Common myeloid progenitor, CD34-positive (primary cell): Measurements from ENCODE around the gene MAU2.
"Not testable (repeated sequence)": the region's sequence is repeated elsewhere in the genome, so short reads cannot be mapped to it uniquely, and the experiment has no call there.

Source experiments
- CTCF ChIA-PET: fragments of 350-600 bp; sonication (Branson Sonifier 250); formaldehyde crosslinking; loops from one replicate; lab custom pipeline; 2021; ENCODE audit warnings: antibody characterized with exemption; lab: Charles Lee
- POLR2A ChIA-PET: fragments of 350-600 bp; sonication (Branson Sonifier 250); formaldehyde crosslinking; loops from one replicate; lab custom pipeline; 2021; ENCODE audit warnings: antibody characterized with exemption; lab: Charles Lee
- DNase-seq, 3 donors: peaks; one replicate each; pipeline versions ENCODE4 v3.0.0 to v3.0.0-alpha.2; 2013
- H3K27ac ChIP-seq, 2 experiments: 1 replicate in 1 of 2; 2 replicates in 1 of 2; pipeline ENCODE4 v1.7.0; 2013; ENCODE audit warnings: inconsistent platforms in 2 of 2, low read length in 2 of 2, mild to moderate bottlenecking in 2 of 2, low read depth in 1 of 2, moderate library complexity in 1 of 2; ENCODE audit not compliant: severe bottlenecking in 2 of 2, insufficient read depth in 1 of 2, poor library complexity in 1 of 2
- H3K27me3 ChIP-seq, 5 experiments: replicated peaks in 2 of 5; 1 replicate in 3 of 5; 2 replicates in 2 of 5; pipeline versions ENCODE4 v1.6.1 to v1.7.0; 2013; ENCODE audit warnings: low read length in 4 of 5, mild to moderate bottlenecking in 2 of 5, moderate library complexity in 2 of 5, inconsistent platforms in 1 of 5; ENCODE audit not compliant: insufficient read depth in 5 of 5, control insufficient read depth in 4 of 5
- H3K36me3 ChIP-seq, 4 experiments: 1 replicate in 2 of 4; 2 replicates in 2 of 4; pipeline versions ENCODE4 v1.6.1 to v1.7.0; 2013; ENCODE audit warnings: low read length in 3 of 4, control low read depth in 1 of 4, mild to moderate bottlenecking in 1 of 4; ENCODE audit not compliant: control insufficient read depth in 4 of 4, insufficient read depth in 4 of 4
- H3K4me1 ChIP-seq, 4 experiments: 1 replicate in 3 of 4; 2 replicates in 1 of 4; pipeline versions ENCODE4 v1.6.1 to v1.7.1; 2013; ENCODE audit warnings: low read length in 3 of 4, mild to moderate bottlenecking in 3 of 4, control low read depth in 1 of 4, inconsistent platforms in 1 of 4, moderate library complexity in 1 of 4; ENCODE audit not compliant: control insufficient read depth in 4 of 4, insufficient read depth in 4 of 4; ENCODE audit errors: control extremely low read depth in 1 of 4
- H3K4me3 ChIP-seq, 7 experiments: 1 replicate in 4 of 7; 2 replicates in 3 of 7; pipeline versions ENCODE4 v1.5.1 to v1.7.0; 2013; ENCODE audit warnings: mild to moderate bottlenecking in 7 of 7, low read length in 6 of 7, moderate library complexity in 6 of 7, inconsistent platforms in 2 of 7, low read depth in 2 of 7, control low read depth in 1 of 7; ENCODE audit not compliant: insufficient read depth in 4 of 7, control insufficient read depth in 1 of 7; ENCODE audit errors: extremely low read depth in 1 of 7
- H3K9me3 ChIP-seq, 5 experiments: 1 replicate in 4 of 5; 2 replicates in 1 of 5; pipeline versions ENCODE4 v1.6.1 to v1.7.1; 2013; ENCODE audit warnings: low read length in 4 of 5, mild to moderate bottlenecking in 2 of 5, inconsistent platforms in 1 of 5, low read depth in 1 of 5, moderate library complexity in 1 of 5; ENCODE audit not compliant: control insufficient read depth in 4 of 5, insufficient read depth in 2 of 5; ENCODE audit errors: control extremely low read depth in 1 of 5
- WGBS: methylation state at CpG from one replicate; pipeline ENCODE4 v1.1.5; 2013; ENCODE audit not compliant: insufficient coverage; 5-methylcytosine and 5-hydroxymethylcytosine counted together

The MAU2 gene

GRCh38 chr19:19385896-19386869, 65.6 kb downstream of the MAU2 start:
- Histone ChIP-seq H3K4me3 (peak overlapping the region; percentile 79 to 95 (median 91)), H3K4me1 (peaks cover 0 to 47% (median 35%) of the 10 kb centered on the region in 4 experiments), H3K27ac (peak overlapping the region; percentile 95 to 97), H3K9me3 (no peaks in the 10 kb centered on the region), H3K36me3 (peaks cover 0 to 3% (median 1%) of the 10 kb centered on the region in 4 experiments), H3K27me3 (no peaks in the 10 kb centered on the region)
- ChIA-PET CTCF (interaction anchor here (0.8 to 2.6 kb wide), 7 partner anchors 10 to 104 kb away, joined by 3 to 13 read pairs (median 5); partner anchors contain the start of gene GATAD2A), POLR2A (interaction anchor here (0.9 to 1.8 kb wide), 5 partner anchors 10 to 104 kb away, joined by 3 to 10 read pairs (median 4); partner anchors contain the start of gene GATAD2A)
- peak; percentile 52 to 76 (median 72) for DNase-seq
- under 1% methylated on average over 73 of the region's 75 CpGs for WGBS

- 89% methylated on average over 4 of the region's 5 CpGs for WGBS
- no peaks in the 10 kb centered on the region for H3K9me3 ChIP-seq
- peaks cover 0 to 3% (median 1%) of the 10 kb centered on the region in 4 experiments for H3K36me3 ChIP-seq
- peak overlapping the region in 6 of 7 experiments; percentile 79 to 95 (median 92) for H3K4me3 ChIP-seq
- H3K27me3 ChIP-seq = no peaks in the 10 kb centered on the region
- peaks cover 6 to 56% (median 39%) of the 10 kb centered on the region in 4 experiments for H3K4me1 ChIP-seq
- ChIA-PET CTCF (interaction anchor here (1.2 to 2.9 kb wide), 3 partner anchors 20 to 89 kb away, joined by 3 to 11 read pairs (median 6); no protein-coding TSS in a partner anchor), POLR2A (no interaction called here)
- H3K27ac ChIP-seq = peak overlapping the region; percentile 95 to 97
- no peak for DNase-seq
Measured at GRCh38 chr19:19387108-19387507, 66.5 kb downstream of the MAU2 start.

GRCh38 chr19:19388568-19389555, 68.2 kb downstream of the MAU2 start:
- Histone ChIP-seq H3K36me3 (peaks cover 0 to 3% (median 1%) of the 10 kb centered on the region in 4 experiments), H3K4me3 (peak overlapping the region in 3 of 7 experiments; percentile 16 to 35 (median 29)), H3K4me1 (peaks cover 9 to 69% (median 47%) of the 10 kb centered on the region in 4 experiments), H3K27me3 (no peaks in the 10 kb centered on the region), H3K27ac (peak overlapping the region in 1 of 2 experiments; percentile 43), H3K9me3 (no peaks in the 10 kb centered on the region)
- no peak for DNase-seq
- CTCF ChIA-PET = interaction anchor here (0.6 to 2.9 kb wide), 6 partner anchors 11 to 101 kb away, joined by 3 to 11 read pairs (median 5); no protein-coding TSS in a partner anchor
- POLR2A ChIA-PET = interaction anchor here (1.0 kb wide), 1 partner anchor 100 kb away, joined by 4 read pairs; no protein-coding TSS in a partner anchor
- 93% methylated on average over 10 of the region's 13 CpGs for WGBS

GRCh38 chr19:19389683-19390082, 69.1 kb downstream of the MAU2 start:
- H3K27me3 ChIP-seq, H3K36me3 ChIP-seq, H3K9me3 ChIP-seq, H3K4me3 ChIP-seq, DNase-seq: not testable (repeated sequence)
- CTCF ChIA-PET = interaction anchor here (0.9 to 4.2 kb wide), 5 partner anchors 12 to 101 kb away, joined by 4 to 20 read pairs (median 7); no protein-coding TSS in a partner anchor
- H3K4me1 ChIP-seq = peaks cover 9 to 75% (median 47%) of the 10 kb centered on the region in 4 experiments
- POLR2A ChIA-PET = interaction anchor here (1.0 kb wide), 1 partner anchor 100 kb away, joined by 4 read pairs; no protein-coding TSS in a partner anchor
- peak overlapping the region in 1 of 2 experiments; percentile 36 for H3K27ac ChIP-seq
- 98% methylated on average over 12 of the region's 12 CpGs for WGBS

- Histone ChIP-seq H3K4me1 (peaks cover 9 to 49% (median 26%) of the 10 kb centered on the region in 4 experiments), H3K27ac (peak overlapping the region in 1 of 2 experiments; percentile 63)
- 97% methylated on average over 6 of the region's 7 CpGs for WGBS
- not testable (repeated sequence) for H3K27me3 ChIP-seq, H3K9me3 ChIP-seq, H3K36me3 ChIP-seq, DNase-seq, H3K4me3 ChIP-seq
- POLR2A ChIA-PET = interaction anchor here (0.5 to 0.9 kb wide), 2 partner anchors 11 to 36 kb away, joined by 3 read pairs; partner anchors contain the start of gene GATAD2A
- CTCF ChIA-PET = interaction anchor here (0.9 to 3.7 kb wide), 6 partner anchors 11 to 96 kb away, joined by 3 to 12 read pairs (median 4); partner anchors contain the start of gene GATAD2A
Measured at GRCh38 chr19:19394333-19394732, 73.7 kb downstream of the MAU2 start.
